Measurements from ENCODE around the gene NTRK2.

GRCh38 chr9:85038061-85038460 is 368.5 kb downstream of the NTRK2 start:
- TF ChIP-seq CTCF (IDR thresholded peaks at IDR 0.05): no peak
- TF ChIP-seq POLR2A (IDR thresholded peaks at IDR 0.05): no peak
